Nephron (organoid): Measurements from ENCODE around the gene IBA57.
"Not testable (repeated sequence)": the region's sequence is repeated elsewhere in the genome, so short reads cannot be mapped to it uniquely, and the experiment has no call there.

Source experiments
- H3K27ac Mint-ChIP-seq, 3 experiments: 2 replicates each; pipeline ENCODE4 v1.8.0; 2020; ENCODE audit warnings: mixed read lengths in 3 of 3, mild to moderate bottlenecking in 2 of 3, moderate library complexity in 1 of 3
- H3K27me3 Mint-ChIP-seq: 2 replicates; pipeline ENCODE4 v1.8.0; 2021; ENCODE audit warnings: low read depth, mild to moderate bottlenecking, moderate library complexity, mixed read lengths
- H3K36me3 Mint-ChIP-seq: 2 replicates; pipeline ENCODE4 v1.8.0; 2020; ENCODE audit warnings: low read depth, mixed read lengths
- H3K4me1 Mint-ChIP-seq: 2 replicates; pipeline ENCODE4 v1.8.0; 2020; ENCODE audit warnings: mixed read lengths
- H3K4me3 Mint-ChIP-seq, 3 experiments: 2 replicates each; pipeline ENCODE4 v1.8.0; 2020; ENCODE audit warnings: mild to moderate bottlenecking in 3 of 3, mixed read lengths in 3 of 3, moderate library complexity in 2 of 3
- H3K9me3 Mint-ChIP-seq: 2 replicates; pipeline ENCODE4 v1.8.0; 2020; ENCODE audit warnings: mixed read lengths
- CTCF ChIP-seq, 3 experiments: fragments of 200-600 bp; sonication (generic); IDR thresholded peaks; one replicate each; pipeline ENCODE4 v1.5.0; 2021; ENCODE audit warnings: antibody characterized with exemption in 3 of 3; ENCODE audit not compliant: unreplicated experiment in 3 of 3

The IBA57 gene

GRCh38 chr1:228218513-228219244 lies 53.1 kb downstream of the IBA57 start:
- no peak overlapping the region for H3K27ac Mint-ChIP-seq
- peaks cover 2% of the 10 kb centered on the region for H3K9me3 Mint-ChIP-seq
- no peak overlapping the region for H3K4me3 Mint-ChIP-seq
- H3K27me3 Mint-ChIP-seq = no peaks in the 10 kb centered on the region
- H3K36me3 Mint-ChIP-seq = peaks cover 50% of the 10 kb centered on the region
- peaks cover 5% of the 10 kb centered on the region for H3K4me1 Mint-ChIP-seq
- no peak for TF ChIP-seq CTCF (IDR thresholded peaks at IDR 0.05; ENCODE audit: unreplicated experiment in 3 of 3)

GRCh38 chr1:228219245-228219961 lies 53.8 kb downstream of the IBA57 start:
- TF ChIP-seq CTCF (IDR thresholded peaks at IDR 0.05; ENCODE audit: unreplicated experiment in 3 of 3) = no peak
- no peaks in the 10 kb centered on the region for H3K27me3 Mint-ChIP-seq
- peaks cover 2% of the 10 kb centered on the region for H3K9me3 Mint-ChIP-seq
- H3K27ac Mint-ChIP-seq = no peak overlapping the region
- peaks cover 57% of the 10 kb centered on the region for H3K36me3 Mint-ChIP-seq
- peaks cover 5% of the 10 kb centered on the region for H3K4me1 Mint-ChIP-seq
- H3K4me3 Mint-ChIP-seq = no peak overlapping the region

GRCh38 chr1:228219962-228220780 lies 54.6 kb downstream of the IBA57 start:
- no peaks in the 10 kb centered on the region for H3K27me3 Mint-ChIP-seq
- peaks cover 2% of the 10 kb centered on the region for H3K9me3 Mint-ChIP-seq
- H3K36me3 Mint-ChIP-seq = peaks cover 65% of the 10 kb centered on the region
- H3K27ac Mint-ChIP-seq = no peak overlapping the region
- H3K4me3 Mint-ChIP-seq = no peak overlapping the region
- H3K4me1 Mint-ChIP-seq = peaks cover 5% of the 10 kb centered on the region
- no peak for TF ChIP-seq CTCF (IDR thresholded peaks at IDR 0.05; ENCODE audit: unreplicated experiment in 3 of 3)

- H3K4me1 Mint-ChIP-seq, H3K27ac Mint-ChIP-seq, H3K27me3 Mint-ChIP-seq: not testable (repeated sequence)
Observed at GRCh38 chr1:228221097-228221496, 55.5 kb downstream of the IBA57 start.

GRCh38 chr1:228222548-228222947 lies 56.9 kb downstream of the IBA57 start:
- no peak for TF ChIP-seq CTCF (IDR thresholded peaks at IDR 0.05; ENCODE audit: unreplicated experiment in 3 of 3)
- H3K4me1 Mint-ChIP-seq = no peaks in the 10 kb centered on the region
- H3K9me3 Mint-ChIP-seq = peaks cover 2% of the 10 kb centered on the region
- peaks cover 84% of the 10 kb centered on the region for H3K36me3 Mint-ChIP-seq
- H3K4me3 Mint-ChIP-seq = no peak overlapping the region
- H3K27me3 Mint-ChIP-seq = no peaks in the 10 kb centered on the region
- no peak overlapping the region for H3K27ac Mint-ChIP-seq

More at GRCh38 chr1:228221097-228221496, 55.5 kb downstream of the IBA57 start:
- H3K4me3 Mint-ChIP-seq, H3K9me3 Mint-ChIP-seq: not testable (repeated sequence)
- H3K36me3 Mint-ChIP-seq = peaks cover 71% of the 10 kb centered on the region
